ENCODE results near the gene EFNA1.
"Not testable (repeated sequence)": the region's sequence is repeated elsewhere in the genome, so short reads cannot be mapped to it uniquely, and the experiment has no call there.

Gene EFNA1

GRCh38 chr1:155092641-155093040 lies 35.0 kb upstream of the EFNA1 start:
- DNase-seq (ENCODE audit: low spot score), result no peak

DNA sequence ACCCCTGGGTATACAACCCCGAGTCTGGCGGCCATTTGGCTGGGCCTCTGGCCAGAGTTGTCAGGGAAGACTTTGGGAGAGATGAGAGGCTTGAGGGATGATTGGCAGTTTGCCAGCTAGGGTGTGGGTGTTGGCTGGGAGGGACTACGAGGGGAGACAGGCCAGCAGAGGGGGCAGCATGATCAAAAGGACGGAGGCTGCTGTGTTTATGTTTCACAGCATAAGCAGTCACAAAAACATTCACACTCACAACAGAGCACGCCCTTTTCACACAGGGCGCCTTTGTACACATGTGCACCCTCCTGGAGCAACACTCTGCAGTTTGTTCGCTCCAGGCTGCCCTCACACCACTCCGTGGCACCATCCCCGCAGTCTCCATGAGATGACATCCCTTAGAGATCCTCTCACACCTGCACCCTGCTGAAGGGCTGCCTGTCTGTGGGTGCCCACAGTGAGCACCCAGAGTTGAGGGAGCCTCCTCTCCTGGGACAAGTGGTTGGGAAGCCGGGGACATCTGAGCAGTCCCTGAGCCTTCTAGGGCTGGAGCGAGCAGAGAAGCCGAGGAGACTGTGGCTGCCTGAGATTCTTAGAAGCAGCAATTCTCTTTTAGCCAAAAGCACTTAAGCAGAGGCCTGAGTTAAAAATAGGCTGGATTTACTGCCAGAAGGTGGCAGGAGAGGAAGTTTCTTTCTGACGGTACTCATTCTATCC lies 33.6 kb upstream of the EFNA1 start:
- DNase-seq (ENCODE audit: low spot score), result no peak

- DNase-seq (ENCODE audit: low spot score), result no peak
These were observed 33.1 kb upstream of the EFNA1 start for GRCh38 chr1:155094622-155094948.

DNA sequence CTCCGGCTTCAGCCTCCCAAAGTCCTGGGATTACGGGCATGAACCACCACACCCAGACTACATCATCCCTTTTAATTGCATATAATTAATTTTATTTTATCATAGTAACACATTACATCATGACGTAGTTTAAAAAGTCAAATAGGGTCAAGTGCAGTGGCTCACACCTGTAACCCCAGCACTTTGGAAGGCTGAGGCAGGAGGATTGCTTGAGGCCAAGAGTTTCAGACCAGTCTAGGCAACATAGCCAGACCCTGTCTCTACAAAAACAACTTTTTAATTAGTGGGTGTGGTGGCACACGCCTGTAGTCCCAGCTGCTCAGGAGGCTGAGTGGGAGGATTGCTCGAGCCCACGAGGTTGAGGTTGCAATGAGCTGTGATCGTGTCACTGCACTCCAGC lies 28.3 kb upstream of the EFNA1 start:
- no peak for DNase-seq (ENCODE audit: low spot score)

DNA sequence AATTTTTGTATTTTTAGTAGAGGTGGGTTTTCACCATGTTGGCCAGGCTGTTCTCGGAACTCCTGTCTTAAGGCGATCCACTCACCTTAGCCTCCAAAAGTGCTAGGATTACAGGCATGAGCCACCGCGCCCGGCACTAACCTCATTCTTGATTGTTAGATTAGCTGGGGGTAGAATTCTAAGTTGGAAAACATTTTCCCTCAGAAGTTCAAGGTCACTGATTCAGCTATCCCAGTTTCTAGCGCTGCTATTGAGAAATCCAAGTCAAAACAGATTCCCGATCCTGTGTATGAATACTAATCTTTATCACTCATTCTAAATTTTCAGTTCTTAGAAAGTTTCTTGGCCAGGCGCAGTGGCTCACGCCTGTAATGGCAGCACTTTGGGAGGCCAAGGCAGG lies 24.4 kb upstream of the EFNA1 start:
- DNase-seq (ENCODE audit: low spot score), result no peak

- DNase-seq (ENCODE audit: low spot score), result no peak
These were observed 22.8 kb upstream of the EFNA1 start for GRCh38 chr1:155104605-155105534.

DNA sequence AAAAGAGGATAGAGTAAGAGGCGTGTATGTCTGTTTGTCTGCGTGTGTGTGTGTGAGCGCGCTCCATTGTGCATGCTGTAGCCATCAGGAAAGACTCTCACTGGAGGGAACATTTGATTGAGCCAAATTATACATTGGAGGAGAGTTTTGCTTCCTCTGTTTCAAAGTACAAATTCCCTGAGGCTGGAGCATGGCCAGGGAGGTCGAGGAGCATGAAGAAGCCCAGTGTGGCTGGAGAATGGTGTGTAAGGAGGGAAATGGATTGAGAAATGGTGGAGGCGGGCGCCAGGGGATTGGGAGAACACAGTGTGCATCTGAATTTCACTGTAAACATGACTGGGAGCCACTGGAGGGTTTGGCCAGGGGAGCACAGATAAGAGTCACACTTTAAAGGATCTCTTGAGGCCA lies 22.1 kb upstream of the EFNA1 start:
- no peak for DNase-seq (ENCODE audit: low spot score)

- no peak for DNase-seq (ENCODE audit: low spot score)
These were observed 20.8 kb upstream of the EFNA1 start for GRCh38 chr1:155106862-155107261.

- DNase-seq (ENCODE audit: low spot score), result no peak
These were observed 20.1 kb upstream of the EFNA1 start for GRCh38 chr1:155107309-155108264.

DNA sequence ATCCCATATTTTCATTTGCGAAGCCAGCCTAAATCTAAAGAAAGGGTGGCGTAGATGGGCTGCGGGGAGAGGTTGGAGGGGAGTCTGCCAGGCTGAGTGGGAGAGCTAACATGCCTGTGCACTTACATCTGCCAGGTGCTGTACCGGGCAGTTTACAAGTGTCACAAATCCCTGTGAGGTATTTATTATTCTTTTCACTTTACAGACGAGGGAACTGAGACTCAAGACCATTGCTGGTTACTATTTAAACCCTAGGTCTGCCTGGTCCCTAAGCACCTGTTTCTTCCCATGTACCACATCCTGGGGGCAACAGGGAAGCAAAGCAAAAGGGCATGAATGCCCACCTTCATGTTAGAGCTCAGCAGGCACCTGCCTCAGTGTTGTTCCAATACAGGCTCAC lies 19.4 kb upstream of the EFNA1 start:
- no peak for DNase-seq (ENCODE audit: low spot score)

DNA sequence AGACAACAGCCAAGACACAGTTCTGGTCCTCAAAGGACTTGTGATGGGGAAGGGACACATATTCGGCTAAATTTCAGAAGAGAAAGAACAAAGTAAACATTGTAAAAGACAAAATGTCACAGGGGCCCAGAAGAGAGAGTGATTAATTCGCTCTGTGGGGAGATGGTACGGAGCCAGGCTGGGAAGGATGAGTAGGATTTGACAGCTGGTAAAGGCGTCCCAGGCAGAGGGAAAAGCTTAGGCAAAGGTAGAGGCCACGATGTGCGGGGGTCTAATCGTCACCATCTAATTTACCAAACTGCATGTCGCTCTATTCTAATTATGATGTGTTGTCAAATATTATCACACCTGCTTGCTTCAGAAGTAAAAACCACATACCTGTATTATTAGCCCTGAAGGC lies 17.3 kb upstream of the EFNA1 start:
- DNase-seq (ENCODE audit: low spot score), result no peak

DNA sequence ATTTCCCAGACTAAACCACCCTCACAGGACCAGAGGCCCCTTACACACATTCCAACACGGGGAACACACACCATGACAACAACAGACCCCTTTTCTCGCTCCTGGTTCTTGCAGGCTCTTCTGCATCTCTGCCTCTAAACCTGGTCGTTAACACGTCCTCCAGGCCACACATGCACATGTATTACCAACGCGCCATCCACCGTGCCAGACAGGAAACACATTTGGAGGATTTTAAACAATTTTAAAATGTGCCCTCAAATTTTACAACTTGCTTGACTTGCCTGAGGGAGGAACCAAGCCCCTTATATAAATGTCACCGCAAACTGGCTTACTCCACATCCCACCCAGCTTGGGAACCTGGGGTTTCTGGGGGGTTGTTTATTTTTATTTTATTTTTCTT lies 16.9 kb upstream of the EFNA1 start:
- DNase-seq (ENCODE audit: low spot score), result no peak

DNA sequence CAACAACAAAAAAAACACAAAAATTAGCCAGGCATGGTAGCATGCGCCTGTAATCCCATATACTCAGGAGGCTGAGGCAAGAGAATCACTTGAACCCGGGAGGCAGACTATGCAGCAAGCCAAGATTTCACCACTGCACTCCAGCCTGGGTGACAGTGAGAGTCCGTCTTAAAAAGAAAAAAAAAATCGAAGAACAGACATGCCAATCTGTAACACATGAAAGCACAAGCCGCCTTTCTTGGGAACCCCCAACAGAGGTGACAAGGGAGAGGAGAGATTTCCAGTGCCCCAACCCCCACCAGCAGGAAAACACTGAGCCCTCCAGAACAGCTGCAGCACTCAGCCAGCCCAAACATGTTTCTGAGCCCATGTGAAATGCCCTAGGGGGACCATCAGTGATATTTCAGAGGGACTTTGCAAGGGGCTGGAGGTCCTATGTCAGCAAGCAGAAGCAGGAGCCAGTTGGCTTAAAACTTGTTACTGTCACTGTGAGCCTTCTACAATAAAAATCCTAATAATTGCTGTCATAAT lies 14.2 kb upstream of the EFNA1 start:
- DNase-seq (ENCODE audit: low spot score), result no peak

DNA sequence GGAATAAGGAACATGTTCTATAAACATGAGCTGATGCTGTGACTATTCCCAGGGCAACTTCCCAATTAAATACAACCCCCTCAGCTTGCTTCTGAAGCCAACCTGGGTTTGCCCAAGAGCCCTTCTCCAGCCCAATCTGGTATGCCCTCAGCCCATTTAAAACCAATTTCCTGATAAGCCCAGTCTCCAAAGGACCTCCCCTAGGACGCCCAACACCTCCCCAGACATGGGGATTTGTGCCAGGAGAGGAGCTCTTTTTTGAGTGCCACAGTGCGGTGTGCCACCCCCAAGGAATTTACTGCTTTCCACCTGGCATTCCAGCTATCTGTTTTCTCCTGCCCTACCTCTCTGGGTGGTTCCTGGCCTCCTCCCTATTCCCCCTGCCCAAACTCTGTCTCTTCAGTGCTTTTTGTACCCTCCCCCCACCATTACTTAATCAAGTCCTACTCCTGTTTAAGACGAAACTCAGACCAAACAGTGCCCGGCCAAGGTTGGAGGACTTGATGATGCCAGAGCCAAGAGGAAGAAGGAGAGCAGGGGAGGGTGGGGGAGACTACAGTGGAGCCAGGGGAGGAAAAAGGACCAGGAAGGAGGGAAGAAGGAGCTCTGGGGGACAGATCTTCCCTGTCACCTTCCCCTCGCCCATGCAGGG lies 11.4 kb upstream of the EFNA1 start:
- no peak for DNase-seq (ENCODE audit: low spot score)

GRCh38 chr1:155117610-155118009 lies 10.1 kb upstream of the EFNA1 start:
- DNase-seq (ENCODE audit: low spot score), result no peak

DNA sequence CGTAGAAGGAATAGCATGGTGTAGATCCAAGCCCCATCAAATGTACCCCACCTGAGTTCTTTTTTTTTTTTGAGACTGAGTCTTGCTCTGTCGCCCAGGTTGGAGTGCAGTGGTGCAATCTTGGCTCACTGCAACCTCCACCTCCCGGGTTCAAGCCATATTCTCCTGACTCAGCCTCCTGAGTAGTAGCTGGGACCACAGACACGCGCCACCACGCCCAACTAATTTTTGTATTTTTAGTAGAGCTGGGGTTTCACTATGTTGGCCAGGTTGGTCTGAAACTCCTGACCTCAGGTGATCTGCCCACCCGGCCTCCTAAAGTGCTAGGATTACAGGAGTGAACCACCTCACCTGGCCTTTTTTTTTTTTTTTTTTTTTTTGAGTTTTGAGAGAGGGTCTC lies 9.6 kb upstream of the EFNA1 start:
- DNase-seq (ENCODE audit: low spot score), result not testable (repeated sequence)

GRCh38 chr1:155120253-155120652 lies 7.4 kb upstream of the EFNA1 start:
- no peak for DNase-seq (ENCODE audit: low spot score)

DNA sequence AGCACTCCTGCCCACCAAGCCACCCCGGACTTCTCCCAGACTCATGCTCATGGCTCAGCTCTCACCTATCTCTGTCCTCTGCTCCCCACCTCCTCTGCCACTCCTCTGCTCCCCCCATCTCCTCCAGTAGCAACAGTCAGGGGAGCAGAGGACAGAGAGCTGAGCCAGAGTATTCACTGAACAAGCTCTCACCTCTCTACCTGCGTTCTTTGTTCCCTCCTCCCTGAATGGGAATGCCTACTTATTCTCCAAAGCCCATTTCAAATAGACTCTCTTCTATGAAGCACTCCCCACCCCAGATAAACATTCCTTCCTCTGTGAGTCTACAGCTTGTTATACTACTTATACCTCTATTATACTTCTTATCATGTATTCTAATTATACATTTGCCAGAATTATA lies 6.4 kb upstream of the EFNA1 start:
- no peak for DNase-seq (ENCODE audit: low spot score)

GRCh38 chr1:155122308-155122707 lies 5.4 kb upstream of the EFNA1 start:
- no peak for DNase-seq (ENCODE audit: low spot score)

- DNase-seq (ENCODE audit: low spot score), result no peak
These were observed 3.9 kb upstream of the EFNA1 start for GRCh38 chr1:155123801-155124200.

All from COLO829 (cell line).